ENCODE measurements around the gene HMOX1. TPM values are rescaled to one million over a fixed set of nuclear protein-coding genes. Genes with fewer than 3 reads are reported as not detected.

The HMOX1 gene
- polyA plus RNA-seq, 1 donor (not counting 4 experiments of a cell fraction or from before 2014, with no cell fraction given), result 1.5 TPM

- peaks cover 5 to 19% of the 10 kb centered on the region in 2 experiments for H3K36me3 ChIP-seq (ENCODE audit: control insufficient read depth in 2 of 2, extremely low read depth in 1 of 2, insufficient read depth in 2 of 2, low read length in 2 of 2)
- no peak overlapping the region for H3K9ac ChIP-seq (ENCODE audit: control insufficient read depth, extremely low read depth, insufficient read depth, low read length)
- TF ChIP-seq EZH2 (IDR thresholded peaks at IDR 0.05; ENCODE audit: low read length) (no peak), CTCF (optimal IDR thresholded peaks at IDR 0.05 in 1 of 3, IDR thresholded peaks at IDR 0.05 in 1 of 3, conservative IDR thresholded peaks at IDR 0.05 in 1 of 3; ENCODE audit: extremely low read depth in 1 of 3, insufficient read depth in 2 of 3, low read length in 3 of 3) (no peak)
- no peak for DNase-seq (ENCODE audit: low read depth, low spot score)
- no peaks in the 10 kb centered on the region for H4K20me1 ChIP-seq (ENCODE audit: control insufficient read depth, extremely low read depth, insufficient read depth, low read length)
- no peaks in the 10 kb centered on the region for H3K9me3 ChIP-seq (ENCODE audit: control insufficient read depth, low read depth, low read length)
- no peak overlapping the region for H3K4me2 ChIP-seq (ENCODE audit: control insufficient read depth, extremely low read depth, insufficient read depth, low read depth, low read length)
- H3K27ac ChIP-seq (ENCODE audit: control insufficient read depth, insufficient read depth, low read length), result no peak overlapping the region
- H3K79me2 ChIP-seq (ENCODE audit: control insufficient read depth, insufficient read depth, low read length), result no peaks in the 10 kb centered on the region
- peaks cover 9% of the 10 kb centered on the region for H3K4me1 ChIP-seq (ENCODE audit: control insufficient read depth, extremely low read depth, insufficient read depth, low read length)
- FAIRE-seq, result no peak
- no peaks in the 10 kb centered on the region for H3K9me1 ChIP-seq (ENCODE audit: control insufficient read depth, extremely low read depth, insufficient read depth, low read length)
- no peak overlapping the region for H3K4me3 ChIP-seq (ENCODE audit: control insufficient read depth in 2 of 3, extremely low read depth in 1 of 3, insufficient read depth in 2 of 3, low read depth in 1 of 3, low read length in 3 of 3)
- no peaks in the 10 kb centered on the region for H3K27me3 ChIP-seq (ENCODE audit: control insufficient read depth, extremely low read depth, insufficient read depth, low read length)
- dilution Hi-C loops (cut with MboI; ENCODE audit: extremely low pct_ligation_motif_present, low sequenced_read_pairs), result no loop called here
- no peak overlapping the region for H2AFZ ChIP-seq (ENCODE audit: control insufficient read depth, low read length)
These were observed 47.7 kb upstream of the HMOX1 start for GRCh38 chr22:35333220-35333619.

GRCh38 chr22:35334004-35334403 is 46.9 kb upstream of the HMOX1 start:
- FAIRE-seq (no peak), DNase-seq (ENCODE audit: low read depth, low spot score) (no peak)
- Histone ChIP-seq H3K9ac (ENCODE audit: control insufficient read depth, extremely low read depth, insufficient read depth, low read length) (no peak overlapping the region), H3K4me1 (ENCODE audit: control insufficient read depth, extremely low read depth, insufficient read depth, low read length) (peaks cover 9% of the 10 kb centered on the region), H2AFZ (ENCODE audit: control insufficient read depth, low read length) (no peak overlapping the region), H3K36me3 (ENCODE audit: control insufficient read depth in 2 of 2, extremely low read depth in 1 of 2, insufficient read depth in 2 of 2, low read length in 2 of 2) (peaks cover 5 to 17% of the 10 kb centered on the region in 2 experiments), H3K27ac (ENCODE audit: control insufficient read depth, insufficient read depth, low read length) (no peak overlapping the region), H3K27me3 (ENCODE audit: control insufficient read depth, extremely low read depth, insufficient read depth, low read length) (no peaks in the 10 kb centered on the region), H4K20me1 (ENCODE audit: control insufficient read depth, extremely low read depth, insufficient read depth, low read length) (no peaks in the 10 kb centered on the region), H3K9me1 (ENCODE audit: control insufficient read depth, extremely low read depth, insufficient read depth, low read length) (no peaks in the 10 kb centered on the region), H3K79me2 (ENCODE audit: control insufficient read depth, insufficient read depth, low read length) (no peaks in the 10 kb centered on the region), H3K4me2 (ENCODE audit: control insufficient read depth, extremely low read depth, insufficient read depth, low read depth, low read length) (no peak overlapping the region), H3K4me3 (ENCODE audit: control insufficient read depth in 2 of 3, extremely low read depth in 1 of 3, insufficient read depth in 2 of 3, low read depth in 1 of 3, low read length in 3 of 3) (no peak overlapping the region), H3K9me3 (ENCODE audit: control insufficient read depth, low read depth, low read length) (no peaks in the 10 kb centered on the region)
- dilution Hi-C loops (cut with MboI; ENCODE audit: extremely low pct_ligation_motif_present, low sequenced_read_pairs), result no loop called here
- TF ChIP-seq EZH2 (IDR thresholded peaks at IDR 0.05; ENCODE audit: low read length) (no peak), CTCF (optimal IDR thresholded peaks at IDR 0.05 in 1 of 3, IDR thresholded peaks at IDR 0.05 in 1 of 3, conservative IDR thresholded peaks at IDR 0.05 in 1 of 3; ENCODE audit: extremely low read depth in 1 of 3, insufficient read depth in 2 of 3, low read length in 3 of 3) (no peak)
